ENCODE data around the gene CITED2. TPM values are rescaled to one million over a fixed set of nuclear protein-coding genes. Genes with fewer than 3 reads are reported as not detected.

CITED2 gene
- 47.0 and 54.0 TPM in 2 replicates for total RNA-seq (2021)
- Bru-seq, nascent RNA: percentile 96 among the genes with signal in this experiment
- BruChase-seq, experiment 1, labeled RNA remaining after a 2-hour chase: percentile 99 among the genes with signal in this experiment
- percentile 79 among the genes with signal in this experiment for BruChase-seq, experiment 2, labeled RNA remaining after a 6-hour chase
- long read RNA-seq, partial matches to known transcripts: 0 of 4 reads
- long read RNA-seq, other reads (novel, unspliced or antisense): 1 of 4 reads

GRCh38 chr6:139374357-139375225 is at the start of gene CITED2:
Gene CITED2 (minus strand): TSS chr6:139374648. CDS start chr6:139373944, 704 bp downstream.
- TF ChIP-seq EZH2 (IDR thresholded peaks at IDR 0.05; ENCODE audit: low read depth) (no peak), CTCF (conservative IDR thresholded peaks at IDR 0.05) (0 out of 2 replicates have a peak, but pooled peaks have one; percentile 17)
- no peaks in the 10 kb centered on the region for H3K9me2 ChIP-seq (ENCODE audit: insufficient read depth)
- peaks cover 68% of the 10 kb centered on the region for H3F3A ChIP-seq (ENCODE audit: insufficient read depth, low read depth)
- H3K4me1 ChIP-seq (replicated peaks; ENCODE audit: insufficient read depth): peaks cover 60% of the 10 kb centered on the region
- peaks cover 23% of the 10 kb centered on the region for H3K36me3 ChIP-seq (ENCODE audit: low read depth)
- peak within 1 kb of the TSS; percentile 89 for H3K4me3 ChIP-seq
- peak within 1 kb of the TSS; percentile 94 for H3K4me2 ChIP-seq
- ChIA-PET CTCF (interaction anchor here (0.5 to 0.6 kb wide), 2 partner anchors 221 to 522 kb away, joined by 3 to 5 read pairs; no protein-coding TSS in a partner anchor), POLR2A (ENCODE audit: unreplicated experiment) (interaction anchor here (0.5 to 2.1 kb wide), 22 partner anchors 10 to 1412 kb away, joined by 3 to 35 read pairs (median 6); no protein-coding TSS in a partner anchor)
- H3K9me3 ChIP-seq (ENCODE audit: insufficient read depth, low read depth): no peaks in the 10 kb centered on the region
- no peaks in the 10 kb centered on the region for H3K27me3 ChIP-seq (ENCODE audit: insufficient read depth, low read depth)
- peaks cover 23% of the 10 kb centered on the region for H4K20me1 ChIP-seq (ENCODE audit: insufficient read depth)
- peak within 1 kb of the TSS; percentile 94 for H3K27ac ChIP-seq
- H2AFZ ChIP-seq: peak within 1 kb of the TSS; percentile 91
- H3K79me2 ChIP-seq (ENCODE audit: low read depth): peaks cover 47% of the 10 kb centered on the region
- intact Hi-C loops (cut with micrococcal nuclease; ENCODE audit: unreplicated experiment): loop anchor here (1.0 to 10.0 kb wide), 11 partner anchors 62 to 1090 kb away; no protein-coding TSS in a partner anchor
- DNase-seq: peak; percentile 88 to 90
- no TSS peak for BruUV-seq (replicated peaks)

GRCh38 chr6:139423037-139423703 is 48.7 kb upstream of the CITED2 start:
- CTCF ChIA-PET: no interaction called here
- POLR2A ChIA-PET (ENCODE audit: unreplicated experiment): no interaction called here
- BruUV-seq (replicated peaks): no TSS peak

More at GRCh38 chr6:139423037-139423703, 48.7 kb upstream of the CITED2 start:
- Histone ChIP-seq H3K4me1 (replicated peaks; ENCODE audit: insufficient read depth) (peaks cover 7% of the 10 kb centered on the region; the same call in 1 of the 2 replicates), H3K4me2 (no peak overlapping the region), H3K79me2 (ENCODE audit: low read depth) (no peaks in the 10 kb centered on the region), H4K20me1 (ENCODE audit: insufficient read depth) (no peaks in the 10 kb centered on the region), H3K9me3 (ENCODE audit: insufficient read depth, low read depth) (no peaks in the 10 kb centered on the region; the same call in 1 of the 2 replicates), H3K9me2 (ENCODE audit: insufficient read depth) (no peaks in the 10 kb centered on the region), H3K27me3 (ENCODE audit: insufficient read depth, low read depth) (no peaks in the 10 kb centered on the region), H3K27ac (no peak overlapping the region), H2AFZ (no peak overlapping the region), H3K36me3 (ENCODE audit: low read depth) (no peaks in the 10 kb centered on the region), H3F3A (ENCODE audit: insufficient read depth, low read depth) (no peaks in the 10 kb centered on the region), H3K4me3 (no peak overlapping the region)
- intact Hi-C loops (cut with micrococcal nuclease; ENCODE audit: unreplicated experiment): no loop called here
- TF ChIP-seq CTCF (conservative IDR thresholded peaks at IDR 0.05) (no peak), EZH2 (IDR thresholded peaks at IDR 0.05; ENCODE audit: low read depth) (no peak)
- DNase-seq: no peak

Measured in PC-9 (cell line).